Measurements from ENCODE around the gene MTSS2.
"Not testable (repeated sequence)": the region's sequence is repeated elsewhere in the genome, so short reads cannot be mapped to it uniquely, and the experiment has no call there.

The MTSS2 gene

GRCh38 chr16:70650216-70650615, 35.6 kb downstream of the MTSS2 start:
- DNase-seq, result no peak

- no peak for DNase-seq
Measured at GRCh38 chr16:70649300-70649699, 36.6 kb downstream of the MTSS2 start.

GRCh38 chr16:70648606-70649005, 37.2 kb downstream of the MTSS2 start:
- DNase-seq, result no peak

GRCh38 chr16:70647441-70648359, 38.2 kb downstream of the MTSS2 start:
- no peak for DNase-seq

- no peak for DNase-seq
Measured at GRCh38 chr16:70646260-70647241, 39.3 kb downstream of the MTSS2 start, which contains the start of gene IL34. TSS of gene IL34 (plus strand) at chr16:70646559. CDS start at chr16:70646948, 389 bp downstream.

- DNase-seq, result no peak
Measured at GRCh38 chr16:70644763-70645597, 40.9 kb downstream of the MTSS2 start.

GRCh38 chr16:70643264-70643663, 42.6 kb downstream of the MTSS2 start:
- DNase-seq, result not testable (repeated sequence)

GRCh38 chr16:70642633-70643032, 43.2 kb downstream of the MTSS2 start:
- DNase-seq, result no peak

GRCh38 chr16:70638814-70639792, 46.8 kb downstream of the MTSS2 start:
- DNase-seq, result no peak
